Left forelimb (tissue), 1 donor: ENCODE results near the gene SCN1B.
"Not testable (repeated sequence)": the region's sequence is repeated elsewhere in the genome, so short reads cannot be mapped to it uniquely, and the experiment has no call there.

ENCODE experiments used
- DNase-seq: peaks from one replicate; pipeline ENCODE4 v3.0.0-alpha.2; 2018; ENCODE audit warnings: low spot score

Gene SCN1B

DNA sequence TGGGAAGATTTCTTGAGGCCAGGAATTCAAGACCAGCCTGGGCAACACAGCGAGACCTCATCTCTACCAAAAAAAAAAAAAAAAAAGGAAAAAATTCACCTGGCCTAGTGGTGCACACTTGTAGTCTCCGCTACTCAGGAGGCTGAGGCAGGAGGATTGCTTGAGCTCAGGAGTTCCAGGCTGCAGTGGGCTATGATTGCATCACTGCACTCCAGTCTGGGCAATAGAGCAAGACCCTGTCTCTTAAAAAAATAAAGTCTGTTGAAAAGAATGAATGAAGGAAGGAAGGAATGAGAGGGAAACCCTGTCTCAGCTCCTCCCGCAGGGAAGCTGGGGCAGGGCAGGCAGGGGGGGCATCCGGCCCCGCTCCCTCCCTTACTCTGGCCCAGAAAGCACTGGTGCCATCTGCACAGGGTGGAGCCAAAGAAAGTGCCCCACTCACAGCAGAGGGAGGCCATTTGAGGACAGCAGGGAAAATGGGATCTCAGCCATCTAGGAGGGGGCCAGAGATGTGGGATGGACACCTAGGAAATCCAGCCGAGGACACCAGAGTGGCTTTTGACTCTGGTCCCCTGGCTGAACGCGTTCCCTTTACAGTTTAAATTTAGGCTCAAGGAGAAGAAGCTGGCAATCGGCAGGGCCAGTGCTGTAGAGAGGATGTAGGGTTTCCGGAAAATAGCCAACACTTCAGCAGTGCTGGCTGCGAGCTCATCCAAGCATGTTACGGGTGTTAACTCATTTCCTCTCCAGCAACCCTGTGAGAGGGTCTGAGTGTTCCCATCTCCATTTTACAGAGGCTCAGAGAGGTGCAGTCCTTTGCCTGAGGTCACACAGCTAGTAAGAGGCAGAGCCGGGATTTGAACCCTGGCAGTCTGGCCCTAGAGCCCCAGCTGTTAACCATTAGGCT lies 7.7 kb downstream of the SCN1B start:
- DNase-seq = no peak

DNA sequence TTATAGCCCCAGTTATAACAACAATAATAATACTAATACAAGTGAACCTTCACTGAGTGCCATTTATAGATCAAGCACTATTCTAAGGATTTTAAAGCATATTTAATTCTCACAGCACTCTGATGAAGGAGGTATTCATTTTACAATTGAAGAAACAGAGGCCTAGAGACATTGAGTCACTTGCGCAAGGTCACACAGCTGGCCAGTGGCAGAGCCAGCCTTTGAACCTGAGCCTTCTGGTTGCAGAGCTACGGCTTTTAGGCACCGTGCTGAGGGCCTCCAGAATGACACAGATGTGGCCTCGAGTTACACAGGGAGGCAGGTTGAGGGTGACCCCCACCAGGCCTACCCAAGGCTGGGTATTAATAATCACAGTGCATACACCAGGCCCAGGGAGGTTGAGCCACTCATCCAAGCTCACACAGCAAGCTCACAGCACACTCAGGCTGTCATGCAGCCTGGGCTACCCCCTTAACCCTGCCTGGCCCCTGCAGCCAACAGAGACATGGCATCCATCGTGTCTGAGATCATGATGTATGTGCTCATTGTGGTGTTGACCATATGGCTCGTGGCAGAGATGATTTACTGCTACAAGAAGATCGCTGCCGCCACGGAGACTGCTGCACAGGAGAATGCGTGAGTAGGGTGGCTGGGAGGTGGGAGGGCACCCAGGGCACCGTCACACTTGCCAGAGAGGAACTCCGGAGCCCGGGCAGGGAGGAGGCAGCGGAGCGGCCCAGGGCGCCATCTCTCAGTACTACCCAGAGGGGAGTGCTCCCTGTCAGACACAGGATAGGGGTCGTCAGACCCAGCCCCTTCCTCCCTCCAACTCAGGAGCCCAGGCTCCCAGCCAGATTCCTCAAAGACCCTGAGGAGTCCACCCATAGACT lies 8.6 kb downstream of the SCN1B start:
- no peak for DNase-seq

- no peak for DNase-seq
Measured at GRCh38 chr19:35039881-35040825, 9.9 kb downstream of the SCN1B start.

DNA sequence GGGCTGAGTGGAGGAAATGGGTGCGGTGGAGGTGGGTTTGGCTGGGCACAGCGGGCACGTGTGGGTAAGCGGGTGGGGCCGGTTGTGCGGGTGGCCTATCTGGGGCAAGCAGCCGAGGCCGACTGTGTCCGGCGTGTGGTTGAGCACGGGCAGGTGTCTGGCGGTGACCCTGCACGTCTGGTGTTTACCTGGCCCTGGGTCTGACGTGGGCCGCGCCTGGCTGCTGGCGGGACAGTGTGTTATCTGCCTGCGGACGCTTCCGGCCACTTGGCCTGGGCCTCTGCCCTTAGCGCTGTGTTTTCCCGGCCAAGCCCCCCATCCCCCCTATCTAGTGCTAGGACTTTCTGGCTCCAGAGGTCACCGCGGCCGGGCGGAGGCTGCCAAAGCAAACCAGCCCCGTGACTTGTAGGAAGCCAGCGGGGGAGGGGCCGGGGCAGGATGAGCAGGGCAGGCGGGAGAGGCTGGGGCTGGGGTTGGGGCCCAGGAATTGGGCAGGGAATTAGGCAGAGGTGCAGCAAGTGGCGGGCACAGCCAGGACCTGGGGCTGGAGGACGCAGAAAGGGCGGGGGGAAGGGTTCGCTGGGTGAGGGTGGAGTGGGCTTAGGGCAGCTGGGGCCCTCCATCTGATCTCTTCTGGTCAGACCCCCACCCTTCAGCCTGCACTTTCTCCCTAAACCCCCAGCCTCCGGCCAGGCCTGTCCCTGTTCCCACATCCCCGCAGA lies 10.7 kb downstream of the SCN1B start:
- no peak for DNase-seq

DNA sequence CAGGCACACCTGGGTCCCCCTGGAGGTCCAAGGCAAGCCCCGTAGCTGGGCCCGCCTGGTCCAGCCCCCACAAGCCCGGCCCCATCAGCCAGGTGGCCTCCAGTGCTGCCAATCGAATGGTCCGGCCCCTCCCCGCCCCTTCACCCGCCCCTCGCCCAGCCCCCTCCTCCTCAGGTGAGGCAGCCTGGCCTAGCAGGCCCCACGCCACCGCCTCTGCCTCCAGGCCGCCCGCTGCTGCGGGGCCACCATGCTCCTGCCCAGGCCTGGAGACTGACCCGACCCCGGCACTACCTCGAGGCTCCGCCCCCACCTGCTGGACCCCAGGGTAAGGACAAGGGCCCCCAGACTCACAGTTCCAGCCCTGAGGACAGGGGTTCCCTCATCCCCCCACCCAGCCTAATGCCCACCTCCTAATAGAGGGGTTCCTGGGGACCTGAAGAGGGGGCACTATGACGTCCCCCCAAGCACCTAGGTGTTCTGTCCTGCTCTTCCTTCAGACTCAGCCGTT lies 11.3 kb downstream of the SCN1B start, which contains the start of gene HPN:
HPN (plus strand) TSS at position 174 of the 508 bp plus-strand sequence. CDS start 786 bp downstream, outside the sequence.
- no peak for DNase-seq

DNA sequence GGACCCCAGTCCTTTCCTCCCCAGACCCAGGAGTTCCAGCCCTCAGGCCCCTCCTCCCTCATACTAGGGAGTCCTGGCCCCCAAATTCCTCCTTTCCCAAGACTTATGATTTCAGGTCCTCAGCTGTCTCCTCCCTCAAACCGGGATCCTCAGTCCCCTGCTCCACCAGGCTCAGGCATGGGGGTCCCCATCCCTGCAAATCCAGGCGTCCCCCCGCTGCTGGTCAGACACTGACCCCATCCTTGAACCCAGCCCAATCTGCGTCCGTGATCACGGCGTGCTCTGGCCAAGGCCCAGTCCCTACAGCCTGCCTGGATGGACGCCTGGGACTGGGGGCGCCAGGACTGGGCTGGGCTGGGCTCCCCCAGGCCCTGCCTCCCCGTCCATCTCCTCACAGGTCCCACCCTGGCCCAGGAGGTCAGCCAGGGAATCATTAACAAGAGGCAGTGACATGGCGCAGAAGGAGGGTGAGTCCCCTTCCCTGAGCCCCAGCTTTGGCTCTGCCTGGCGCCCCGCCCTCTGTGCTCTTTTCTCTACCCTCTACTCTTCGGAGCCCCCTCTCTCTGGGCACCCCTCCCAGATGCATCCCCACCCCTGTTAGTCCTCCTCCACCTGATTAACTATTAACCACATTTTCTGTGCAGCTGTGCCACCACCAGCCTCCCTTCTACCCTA lies 11.9 kb downstream of the SCN1B start:
- DNase-seq = no peak

- DNase-seq = no peak
Measured at GRCh38 chr19:35042954-35043604, 12.8 kb downstream of the SCN1B start.

DNA sequence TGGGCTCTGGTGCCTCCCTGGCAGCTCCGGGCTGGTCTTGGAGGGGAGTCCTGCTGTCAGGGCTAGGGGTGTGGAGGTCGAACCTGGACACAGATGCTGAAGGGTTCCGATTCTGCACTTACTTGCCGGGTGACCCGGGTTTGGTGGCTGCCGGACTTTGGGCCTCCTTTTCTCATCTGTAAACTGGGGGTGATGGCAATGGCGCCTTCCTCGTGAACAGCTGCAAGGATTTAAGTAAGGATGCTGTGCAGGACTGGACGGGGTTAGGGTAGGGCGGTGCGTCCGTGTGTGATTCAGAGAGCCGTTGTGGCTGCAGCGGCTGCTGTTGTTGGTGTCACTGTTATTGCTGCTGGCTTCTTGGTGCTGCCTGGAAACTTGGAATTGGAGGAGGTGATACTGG lies 13.6 kb downstream of the SCN1B start:
- no peak for DNase-seq

- no peak for DNase-seq
Measured at GRCh38 chr19:35044317-35045117, 14.2 kb downstream of the SCN1B start.

- no peak for DNase-seq
Measured at GRCh38 chr19:35045667-35046300, 15.5 kb downstream of the SCN1B start.

GRCh38 chr19:35046461-35046860 lies 16.2 kb downstream of the SCN1B start:
- no peak for DNase-seq

- DNase-seq = no peak
Measured at GRCh38 chr19:35048911-35049411, 18.7 kb downstream of the SCN1B start.

GRCh38 chr19:35049456-35049855 lies 19.2 kb downstream of the SCN1B start:
- no peak for DNase-seq

DNA sequence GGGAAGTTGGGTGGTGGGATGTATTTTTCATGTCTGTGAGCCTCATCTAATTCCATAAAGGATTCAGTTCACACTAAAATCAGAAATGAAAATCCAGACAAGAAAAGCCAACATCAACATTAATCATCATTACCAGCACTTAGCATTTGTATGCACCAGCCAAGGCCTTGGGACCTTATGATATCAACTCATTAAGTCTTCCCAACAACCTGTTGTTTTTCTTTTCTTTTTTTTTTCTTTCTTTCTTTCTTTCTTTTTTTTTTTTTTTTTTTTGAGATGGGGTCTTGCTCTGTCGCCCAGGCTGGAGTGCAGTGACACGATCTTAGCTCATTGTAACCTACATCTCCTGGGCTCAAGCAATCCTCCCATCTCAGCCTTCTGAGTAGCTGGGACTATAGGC lies 20.4 kb downstream of the SCN1B start:
- not testable (repeated sequence) for DNase-seq

DNA sequence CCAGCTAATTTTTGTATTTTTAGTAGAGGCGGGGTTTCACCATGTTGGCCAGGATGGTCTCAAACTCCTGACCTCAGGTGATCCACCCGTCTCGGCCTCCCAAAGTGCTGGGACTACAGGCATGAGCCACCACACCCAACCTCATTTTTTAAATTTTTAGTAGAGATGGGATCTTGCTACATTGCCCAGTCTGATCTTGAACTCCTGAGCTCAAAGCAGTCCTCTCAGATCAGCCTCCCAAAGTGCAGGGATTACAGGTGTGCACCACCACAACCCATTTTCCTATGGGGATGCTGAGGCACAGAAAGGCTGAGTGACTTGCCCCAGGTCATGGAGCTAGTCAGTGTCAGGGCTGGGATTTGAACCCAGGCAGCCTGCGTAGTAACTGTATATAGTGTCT lies 21.0 kb downstream of the SCN1B start:
- DNase-seq = not testable (repeated sequence)

GRCh38 chr19:35051796-35052195 lies 21.5 kb downstream of the SCN1B start:
- DNase-seq = no peak

GRCh38 chr19:35052599-35053190 lies 22.4 kb downstream of the SCN1B start:
- no peak for DNase-seq
